Liver (tissue), 9 donors: ENCODE measurements around the gene NEB. TPM values are rescaled to one million over a fixed set of nuclear protein-coding genes. Genes with fewer than 3 reads are reported as not detected.
"Not testable (repeated sequence)": the region's sequence is repeated elsewhere in the genome, so short reads cannot be mapped to it uniquely, and the experiment has no call there.

Source experiments
- DNase-seq: peaks from one replicate; pipeline ENCODE4 v3.0.0-alpha.2; 2017; ENCODE audit warnings: low spot score
- H3K27ac ChIP-seq, 2 donors: one replicate each; pipeline ENCODE4 v1.7.0; 2013; ENCODE audit warnings: inconsistent platforms in 2 of 2, low read length in 2 of 2, control low read depth in 1 of 2, low read depth in 1 of 2, mild to moderate bottlenecking in 1 of 2
- H3K27me3 ChIP-seq, 4 donors: one replicate each; pipeline versions ENCODE4 v1.6.1 to v1.7.0; 2013; ENCODE audit warnings: low read length in 3 of 4, inconsistent platforms in 1 of 4, mild to moderate bottlenecking in 1 of 4, moderate library complexity in 1 of 4; ENCODE audit not compliant: control insufficient read depth in 4 of 4, insufficient read depth in 4 of 4
- H3K36me3 ChIP-seq, 4 donors: one replicate each; pipeline versions ENCODE4 v1.6.1 to v1.7.0; 2013; ENCODE audit warnings: low read length in 3 of 4, mild to moderate bottlenecking in 3 of 4, low read depth in 1 of 4, moderate library complexity in 1 of 4; ENCODE audit not compliant: control insufficient read depth in 4 of 4, insufficient read depth in 3 of 4
- H3K4me1 ChIP-seq, 4 donors: one replicate each; pipeline versions ENCODE4 v1.6.1 to v1.7.0; 2013; ENCODE audit warnings: low read length in 3 of 4, mild to moderate bottlenecking in 3 of 4, moderate library complexity in 1 of 4; ENCODE audit not compliant: control insufficient read depth in 4 of 4, insufficient read depth in 4 of 4
- H3K4me3 ChIP-seq, 3 donors: one replicate each; pipeline versions ENCODE4 v1.6.1 to v1.7.0; 2013; ENCODE audit warnings: low read length in 3 of 3, control low read depth in 1 of 3, low read depth in 1 of 3, mild to moderate bottlenecking in 1 of 3
- H3K9ac ChIP-seq, 2 donors: one replicate each; pipeline ENCODE4 v1.7.0; 2013; ENCODE audit warnings: low read length in 2 of 2, mild to moderate bottlenecking in 2 of 2, moderate library complexity in 2 of 2, control low read depth in 1 of 2, low read depth in 1 of 2
- H3K9me3 ChIP-seq, 4 donors: one replicate each; pipeline versions ENCODE4 v1.6.1 to v1.7.0; 2013; ENCODE audit warnings: low read length in 3 of 4; ENCODE audit not compliant: control insufficient read depth in 4 of 4
- EGR1 ChIP-seq, 2 donors: IDR thresholded peaks; 2 replicates each; pipeline ENCODE4 v1.6.1; 2016 to 2018; ENCODE audit warnings: antibody characterized with exemption in 2 of 2, low read depth in 2 of 2
- FOXA1 ChIP-seq: IDR thresholded peaks from 2 replicates; pipeline ENCODE4 v1.6.1; 2016; ENCODE audit warnings: antibody characterized with exemption
- FOXA2 ChIP-seq: IDR thresholded peaks from 2 replicates; pipeline ENCODE4 v1.6.1; 2016; ENCODE audit warnings: antibody characterized with exemption
- GABPA ChIP-seq, 2 donors: IDR thresholded peaks in 1 of 2; conservative IDR thresholded peaks in 1 of 2; 2 replicates each; pipeline ENCODE4 v1.6.1; 2016; ENCODE audit warnings: antibody characterized with exemption in 2 of 2, mild to moderate bottlenecking in 1 of 2, moderate library complexity in 1 of 2
- HNF4A ChIP-seq, 2 donors: conservative IDR thresholded peaks; 2 replicates each; pipeline ENCODE4 v1.6.1; 2016; ENCODE audit warnings: antibody characterized with exemption in 2 of 2, mild to moderate bottlenecking in 2 of 2
- HNF4G ChIP-seq: IDR thresholded peaks from 2 replicates; pipeline ENCODE4 v1.6.1; 2016; ENCODE audit warnings: antibody characterized with exemption
- JUND ChIP-seq, 2 donors: IDR thresholded peaks; 2 replicates each; pipeline ENCODE4 v1.6.1; 2016; ENCODE audit warnings: antibody characterized with exemption in 2 of 2
- NR2F2 ChIP-seq: IDR thresholded peaks from 2 replicates; pipeline ENCODE4 v1.6.1; 2016; ENCODE audit warnings: antibody characterized with exemption
- RAD21 ChIP-seq, 2 donors: IDR thresholded peaks; 2 replicates each; pipeline ENCODE4 v1.6.1; 2016; ENCODE audit warnings: antibody characterized with exemption in 2 of 2, mild to moderate bottlenecking in 2 of 2
- RXRA ChIP-seq, 2 donors: IDR thresholded peaks; 2 replicates each; pipeline ENCODE4 v1.6.1; 2017 to 2018; ENCODE audit warnings: antibody characterized with exemption in 2 of 2, mild to moderate bottlenecking in 1 of 2
- SP1 ChIP-seq: IDR thresholded peaks from 2 replicates; pipeline ENCODE4 v1.6.1; 2018; ENCODE audit warnings: antibody characterized with exemption, mild to moderate bottlenecking
- TAF1 ChIP-seq: conservative IDR thresholded peaks from 2 replicates; pipeline ENCODE4 v1.6.1; 2016; ENCODE audit warnings: antibody characterized with exemption, mild to moderate bottlenecking
- WGBS: extraction: QIAGEN DNeasy Blood & Tissue Kit; methylation state at CpG from one replicate; pipeline ENCODE4 v1.1.7; 2013; 5-methylcytosine and 5-hydroxymethylcytosine counted together
- polyA plus RNA-seq, 2 donors: library from polyadenylated mRNA; stranded (reverse) in 1 of 2; unstranded in 1 of 2; fragments of 200-250 nt in 1 of 2; fragments of >200 nt in 1 of 2; fragmentation: Nextera tagmentation in 1 of 2; extraction: Ambion mirVana in 1 of 2; gene quantifications; one replicate each; pipeline versions ENCODE4 v1.2.1 to v1.2.3, GENCODE V29; 2013 to 2015
- total RNA-seq, 2 donors: library from RNA; depleted of rRNA; stranded (reverse); fragments of >200 nt; gene quantifications; one replicate each; pipeline ENCODE4 v1.2.3, GENCODE V29; 2014
- TF ChIP-seq, protein P1 (sequence below): IDR thresholded peaks from 2 replicates; pipeline ENCODE4 v1.6.1; 2016; ENCODE audit warnings: antibody characterized with exemption
- TF ChIP-seq, protein P2 (sequence below): fragments of 150-350 bp; IDR thresholded peaks from 2 replicates; pipeline ENCODE4 v1.5.1; 2017; ENCODE audit warnings: improper control_type of control experiment, low read depth, low read length; ENCODE audit not compliant: missing input control
- TF ChIP-seq, protein P3 (sequence below): IDR thresholded peaks from 2 replicates; pipeline ENCODE4 v1.6.1; 2016; ENCODE audit warnings: antibody characterized with exemption
- TF ChIP-seq, protein P4 (sequence below): IDR thresholded peaks from 2 replicates; pipeline ENCODE4 v1.6.1; 2016; ENCODE audit warnings: antibody characterized with exemption
- TF ChIP-seq, protein P5 (sequence below): IDR thresholded peaks from 2 replicates; pipeline ENCODE4 v1.6.1; 2016; ENCODE audit warnings: antibody characterized with exemption, mild to moderate bottlenecking
- donor health status: healthy.
- donor health status: healthy.
- donor health status: healthy.
- donor health status: healthy.
- donor health status: healthy.

NEB gene
- total and polyA plus RNA-seq, 4 donors, result 0.28 to 6.4 (median 2.7) TPM

DNA sequence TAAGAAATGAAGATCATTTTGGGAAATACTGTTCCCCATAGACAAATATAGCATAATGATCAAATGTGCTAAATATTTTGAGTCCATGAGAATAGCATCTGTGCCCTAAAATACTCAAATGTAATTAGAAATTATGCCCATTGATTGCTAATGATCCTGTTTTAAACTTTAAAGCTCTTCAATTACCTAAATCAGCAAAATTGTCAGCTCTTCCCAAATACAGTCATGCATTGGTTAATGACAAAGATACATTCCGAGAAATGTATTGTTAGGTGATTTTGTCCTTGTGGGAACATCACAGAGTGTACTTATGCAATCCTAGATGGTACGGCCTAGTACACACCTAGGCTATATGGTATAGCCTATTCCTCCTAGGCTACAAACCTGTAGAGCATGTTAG, 89.7 kb downstream of the NEB start:
- Histone ChIP-seq H3K36me3 (no peaks in the 10 kb centered on the region), H3K9me3 (peaks cover 0 to 3% (median 1%) of the 10 kb centered on the region in 4 donors), H3K9ac (no peak overlapping the region), H3K27me3 (no peaks in the 10 kb centered on the region), H3K27ac (no peak overlapping the region), H3K4me1 (no peaks in the 10 kb centered on the region), H3K4me3 (no peak overlapping the region)
- DNase-seq, result no peak
- 96% methylated on average over 2 of the region's 2 CpGs for WGBS
- TF ChIP-seq, protein P1, sequence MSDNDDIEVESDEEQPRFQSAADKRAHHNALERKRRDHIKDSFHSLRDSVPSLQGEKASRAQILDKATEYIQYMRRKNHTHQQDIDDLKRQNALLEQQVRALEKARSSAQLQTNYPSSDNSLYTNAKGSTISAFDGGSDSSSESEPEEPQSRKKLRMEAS, result no peak
- TF ChIP-seq JUND (IDR thresholded peaks at IDR 0.05) (no peak), RAD21 (IDR thresholded peaks at IDR 0.05) (no peak), TAF1 (no peak), HNF4A (conservative IDR thresholded peaks at IDR 0.05) (no peak), FOXA1 (no peak), NR2F2 (no peak), EGR1 (IDR thresholded peaks at IDR 0.05; ENCODE audit: low read depth in 2 of 2) (no peak), FOXA2 (no peak), HNF4G (no peak), GABPA (IDR thresholded peaks at IDR 0.05 in 1 of 2, conservative IDR thresholded peaks at IDR 0.05 in 1 of 2) (no peak), SP1 (no peak), RXRA (IDR thresholded peaks at IDR 0.05) (no peak)
- TF ChIP-seq, protein P2, sequence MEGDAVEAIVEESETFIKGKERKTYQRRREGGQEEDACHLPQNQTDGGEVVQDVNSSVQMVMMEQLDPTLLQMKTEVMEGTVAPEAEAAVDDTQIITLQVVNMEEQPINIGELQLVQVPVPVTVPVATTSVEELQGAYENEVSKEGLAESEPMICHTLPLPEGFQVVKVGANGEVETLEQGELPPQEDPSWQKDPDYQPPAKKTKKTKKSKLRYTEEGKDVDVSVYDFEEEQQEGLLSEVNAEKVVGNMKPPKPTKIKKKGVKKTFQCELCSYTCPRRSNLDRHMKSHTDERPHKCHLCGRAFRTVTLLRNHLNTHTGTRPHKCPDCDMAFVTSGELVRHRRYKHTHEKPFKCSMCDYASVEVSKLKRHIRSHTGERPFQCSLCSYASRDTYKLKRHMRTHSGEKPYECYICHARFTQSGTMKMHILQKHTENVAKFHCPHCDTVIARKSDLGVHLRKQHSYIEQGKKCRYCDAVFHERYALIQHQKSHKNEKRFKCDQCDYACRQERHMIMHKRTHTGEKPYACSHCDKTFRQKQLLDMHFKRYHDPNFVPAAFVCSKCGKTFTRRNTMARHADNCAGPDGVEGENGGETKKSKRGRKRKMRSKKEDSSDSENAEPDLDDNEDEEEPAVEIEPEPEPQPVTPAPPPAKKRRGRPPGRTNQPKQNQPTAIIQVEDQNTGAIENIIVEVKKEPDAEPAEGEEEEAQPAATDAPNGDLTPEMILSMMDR, result no peak
- TF ChIP-seq, protein P3, sequence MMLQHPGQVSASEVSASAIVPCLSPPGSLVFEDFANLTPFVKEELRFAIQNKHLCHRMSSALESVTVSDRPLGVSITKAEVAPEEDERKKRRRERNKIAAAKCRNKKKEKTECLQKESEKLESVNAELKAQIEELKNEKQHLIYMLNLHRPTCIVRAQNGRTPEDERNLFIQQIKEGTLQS, result no peak
- TF ChIP-seq, protein P4, sequence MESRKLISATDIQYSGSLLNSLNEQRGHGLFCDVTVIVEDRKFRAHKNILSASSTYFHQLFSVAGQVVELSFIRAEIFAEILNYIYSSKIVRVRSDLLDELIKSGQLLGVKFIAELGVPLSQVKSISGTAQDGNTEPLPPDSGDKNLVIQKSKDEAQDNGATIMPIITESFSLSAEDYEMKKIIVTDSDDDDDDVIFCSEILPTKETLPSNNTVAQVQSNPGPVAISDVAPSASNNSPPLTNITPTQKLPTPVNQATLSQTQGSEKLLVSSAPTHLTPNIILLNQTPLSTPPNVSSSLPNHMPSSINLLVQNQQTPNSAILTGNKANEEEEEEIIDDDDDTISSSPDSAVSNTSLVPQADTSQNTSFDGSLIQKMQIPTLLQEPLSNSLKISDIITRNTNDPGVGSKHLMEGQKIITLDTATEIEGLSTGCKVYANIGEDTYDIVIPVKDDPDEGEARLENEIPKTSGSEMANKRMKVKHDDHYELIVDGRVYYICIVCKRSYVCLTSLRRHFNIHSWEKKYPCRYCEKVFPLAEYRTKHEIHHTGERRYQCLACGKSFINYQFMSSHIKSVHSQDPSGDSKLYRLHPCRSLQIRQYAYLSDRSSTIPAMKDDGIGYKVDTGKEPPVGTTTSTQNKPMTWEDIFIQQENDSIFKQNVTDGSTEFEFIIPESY, result no peak
- TF ChIP-seq, protein P5, sequence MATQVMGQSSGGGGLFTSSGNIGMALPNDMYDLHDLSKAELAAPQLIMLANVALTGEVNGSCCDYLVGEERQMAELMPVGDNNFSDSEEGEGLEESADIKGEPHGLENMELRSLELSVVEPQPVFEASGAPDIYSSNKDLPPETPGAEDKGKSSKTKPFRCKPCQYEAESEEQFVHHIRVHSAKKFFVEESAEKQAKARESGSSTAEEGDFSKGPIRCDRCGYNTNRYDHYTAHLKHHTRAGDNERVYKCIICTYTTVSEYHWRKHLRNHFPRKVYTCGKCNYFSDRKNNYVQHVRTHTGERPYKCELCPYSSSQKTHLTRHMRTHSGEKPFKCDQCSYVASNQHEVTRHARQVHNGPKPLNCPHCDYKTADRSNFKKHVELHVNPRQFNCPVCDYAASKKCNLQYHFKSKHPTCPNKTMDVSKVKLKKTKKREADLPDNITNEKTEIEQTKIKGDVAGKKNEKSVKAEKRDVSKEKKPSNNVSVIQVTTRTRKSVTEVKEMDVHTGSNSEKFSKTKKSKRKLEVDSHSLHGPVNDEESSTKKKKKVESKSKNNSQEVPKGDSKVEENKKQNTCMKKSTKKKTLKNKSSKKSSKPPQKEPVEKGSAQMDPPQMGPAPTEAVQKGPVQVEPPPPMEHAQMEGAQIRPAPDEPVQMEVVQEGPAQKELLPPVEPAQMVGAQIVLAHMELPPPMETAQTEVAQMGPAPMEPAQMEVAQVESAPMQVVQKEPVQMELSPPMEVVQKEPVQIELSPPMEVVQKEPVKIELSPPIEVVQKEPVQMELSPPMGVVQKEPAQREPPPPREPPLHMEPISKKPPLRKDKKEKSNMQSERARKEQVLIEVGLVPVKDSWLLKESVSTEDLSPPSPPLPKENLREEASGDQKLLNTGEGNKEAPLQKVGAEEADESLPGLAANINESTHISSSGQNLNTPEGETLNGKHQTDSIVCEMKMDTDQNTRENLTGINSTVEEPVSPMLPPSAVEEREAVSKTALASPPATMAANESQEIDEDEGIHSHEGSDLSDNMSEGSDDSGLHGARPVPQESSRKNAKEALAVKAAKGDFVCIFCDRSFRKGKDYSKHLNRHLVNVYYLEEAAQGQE, result no peak

DNA sequence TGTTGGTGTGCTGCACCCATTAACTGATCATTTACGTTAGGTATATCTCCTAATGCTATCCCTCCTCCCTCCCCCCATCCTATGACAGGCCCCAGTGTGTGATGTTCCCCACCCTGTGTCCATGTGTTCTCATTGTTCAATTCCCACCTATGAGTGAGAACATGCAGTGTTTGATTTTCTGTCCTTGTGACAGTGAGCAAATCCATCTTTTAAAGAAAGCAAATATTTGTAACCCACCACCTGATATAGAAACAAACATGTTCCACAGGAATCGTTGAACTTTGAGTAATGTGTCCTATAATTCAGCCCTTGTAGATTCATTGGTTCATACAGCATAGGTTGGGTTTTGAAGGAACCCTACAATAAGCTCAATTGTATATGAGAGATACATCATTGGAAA, 92.4 kb downstream of the NEB start:
- not testable (repeated sequence) for H3K9ac ChIP-seq, H3K9me3 ChIP-seq, H3K4me3 ChIP-seq, H3K27ac ChIP-seq, H3K36me3 ChIP-seq, H3K27me3 ChIP-seq, DNase-seq
- 64% methylated on average over 2 of the region's 2 CpGs for WGBS
- H3K4me1 ChIP-seq, result peaks cover 1 to 11% (median 5%) of the 10 kb centered on the region in 4 donors
